Stimulated activated naive CD8-positive, alpha-beta T cell treated with anti-CD3 and anti-CD28 coated beads, Interleukin-15, Interleukin-2, amounts not matched to agents 100 U/mL and 50 U/mL, for 24 hours (primary cell): ENCODE data around the gene HEMGN.

ENCODE experiments used
- ATAC-seq: fragments of 150-1000 bp; cut with Tn5 transposase; one replicate; pipeline ENCODE4 v1.10.0; 2021
- DNase-seq: peaks from one replicate; pipeline ENCODE4 v3.0.0; 2021

The HEMGN gene

DNA sequence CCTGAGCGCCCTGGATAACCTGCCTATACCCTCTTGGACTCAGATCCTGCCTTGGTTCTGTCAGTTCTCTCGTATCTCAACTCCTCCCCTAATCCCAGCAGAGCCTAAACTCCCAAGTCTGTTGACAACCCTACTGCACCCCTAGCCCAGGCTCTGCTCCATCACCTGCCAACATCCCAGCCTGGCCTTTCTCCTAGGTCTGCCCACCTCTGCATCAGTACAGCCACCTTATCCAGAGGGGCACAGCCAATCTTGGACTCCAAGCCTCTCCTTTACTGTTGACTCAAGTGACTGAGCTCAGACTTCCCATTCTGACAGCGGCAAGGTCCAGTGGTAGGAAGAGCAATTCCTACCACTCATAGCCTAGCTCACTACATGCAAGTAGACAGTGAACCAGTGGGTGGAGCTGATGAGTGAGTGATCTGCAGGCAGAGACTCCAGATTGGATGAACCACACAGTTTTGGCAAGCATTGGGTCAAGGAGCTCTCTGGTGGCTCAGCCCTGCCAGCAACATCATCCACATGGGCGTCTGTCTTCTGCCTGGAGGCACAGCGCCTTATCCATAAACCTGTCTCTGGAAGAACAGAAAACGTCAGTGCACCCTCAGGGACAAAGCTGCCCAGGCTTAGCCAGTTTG, 42.2 kb downstream of the HEMGN start:
- ATAC-seq = peak; percentile 43
- no peak for DNase-seq

DNA sequence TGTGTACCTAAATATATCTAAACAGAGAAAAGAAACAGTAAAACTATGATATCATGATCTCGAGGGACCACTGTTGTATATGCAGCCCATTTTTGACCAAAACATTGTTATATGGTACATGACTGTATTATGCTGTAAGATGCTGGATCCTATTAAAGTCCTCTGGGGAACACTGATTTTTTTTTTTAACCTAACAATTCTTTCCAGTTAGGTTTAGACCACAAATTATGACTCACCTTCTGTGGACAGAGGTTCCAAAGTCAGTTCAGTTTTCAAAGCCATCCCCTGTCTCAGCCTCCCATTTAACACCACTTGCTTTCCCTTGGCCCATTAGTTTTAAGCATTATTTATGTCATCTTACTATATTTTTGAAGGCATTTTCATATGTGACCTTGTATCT, 42.8 kb downstream of the HEMGN start:
- ATAC-seq = no peak
- no peak for DNase-seq

DNA sequence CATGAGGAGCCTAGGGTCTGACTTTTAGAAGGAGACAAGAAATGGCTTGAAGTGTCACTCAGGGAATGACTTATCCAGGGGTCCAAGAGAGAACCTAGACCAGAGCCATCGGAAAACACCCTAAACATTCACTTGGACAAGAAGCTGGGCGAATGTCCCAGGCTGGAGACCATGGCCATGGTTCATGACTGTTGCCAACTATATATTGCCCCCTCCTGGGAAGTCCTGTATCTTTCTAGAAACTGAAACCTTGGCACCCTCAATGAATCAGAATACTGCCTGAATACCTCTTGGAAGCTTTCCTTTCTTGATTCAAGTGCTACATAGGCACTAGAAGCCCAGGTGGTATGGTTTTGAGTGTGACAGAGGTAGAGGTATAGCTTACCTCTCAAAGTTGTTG, 45.6 kb downstream of the HEMGN start:
- no peak for ATAC-seq
- no peak for DNase-seq

DNA sequence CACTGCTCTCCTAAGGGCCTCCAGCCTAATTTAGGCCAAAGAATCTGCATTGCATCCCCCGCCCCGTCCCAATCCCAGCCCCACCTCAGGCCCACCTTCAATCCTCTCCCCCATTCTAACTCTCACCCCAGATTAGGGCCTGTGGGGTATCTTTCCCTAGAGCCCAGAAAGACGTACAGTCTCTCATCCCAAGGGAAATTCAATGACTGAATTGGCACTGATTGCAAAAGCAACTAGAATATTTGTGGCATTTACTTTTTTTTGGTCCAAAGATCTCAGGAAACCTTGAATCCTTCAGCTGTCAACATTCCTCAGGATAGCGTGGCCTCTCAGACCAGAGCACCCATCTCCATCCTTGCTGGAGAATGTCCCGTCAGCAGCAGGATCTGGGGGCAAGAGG, 46.2 kb downstream of the HEMGN start:
- ATAC-seq (no peak), DNase-seq (no peak)

DNA sequence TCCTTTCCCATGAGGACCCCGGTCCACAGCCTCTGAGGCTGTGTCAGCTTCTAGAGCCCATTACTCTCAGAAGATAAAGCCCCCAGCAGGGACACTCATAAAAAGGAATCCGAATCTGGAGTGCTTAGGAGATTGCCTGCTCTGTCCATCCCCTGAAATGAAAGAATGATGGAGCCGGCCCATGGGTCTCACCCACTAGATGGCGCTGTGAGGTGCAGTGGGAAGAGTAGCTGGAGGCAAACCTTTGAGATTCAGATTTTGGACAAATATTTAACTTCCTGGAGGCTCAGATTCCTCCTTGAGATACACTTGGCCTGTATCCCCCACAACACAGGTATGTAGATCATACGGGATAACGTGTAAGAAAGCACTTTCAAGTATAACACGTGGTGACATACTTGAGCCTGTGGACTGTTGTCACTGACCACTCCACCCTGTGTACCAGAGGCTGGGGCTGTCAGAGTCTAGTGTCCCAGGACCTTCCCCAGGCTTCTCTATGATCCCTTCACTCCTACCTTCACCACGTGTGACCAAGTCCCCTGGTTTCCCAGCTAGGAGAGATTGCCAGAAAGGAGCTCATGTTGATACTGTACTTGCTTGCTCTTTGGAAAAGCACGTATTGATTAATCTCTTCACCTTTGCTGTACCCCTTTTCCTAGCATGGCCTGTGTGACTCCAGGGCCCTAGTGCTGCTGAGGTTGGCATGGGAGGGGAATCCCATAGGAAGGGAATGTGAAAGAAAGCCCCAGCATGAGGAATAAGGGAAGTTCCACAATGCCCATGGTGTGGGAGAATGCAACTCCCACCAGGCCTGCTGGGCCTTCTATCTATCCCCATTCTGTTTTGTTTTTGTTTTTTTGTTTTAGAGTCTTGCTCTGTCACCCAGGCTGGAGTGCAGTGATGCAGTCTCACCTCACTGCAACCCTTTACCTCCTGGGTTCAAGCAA, 47.8 kb downstream of the HEMGN start:
- peak; percentile 79 for DNase-seq
- ATAC-seq = peak; percentile 40

DNA sequence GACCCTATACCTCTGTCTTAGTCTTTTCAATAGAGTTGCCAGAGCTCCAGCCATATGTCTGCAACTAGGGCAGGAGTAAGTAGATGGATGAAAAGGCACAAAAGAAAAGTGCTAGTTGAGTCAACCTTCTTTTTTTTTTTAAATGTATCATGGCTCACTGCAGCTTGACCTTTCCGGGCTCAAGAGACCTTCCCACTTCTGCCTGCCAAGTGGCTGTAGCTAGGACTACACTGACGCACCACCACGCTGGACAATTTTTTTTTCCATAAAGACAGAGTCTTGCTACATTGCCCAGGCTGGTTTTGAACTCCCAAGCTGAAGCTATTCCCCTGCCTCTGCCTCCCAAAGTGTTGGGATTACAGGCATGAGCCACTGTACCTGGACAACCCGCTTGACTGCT, 57.6 kb downstream of the HEMGN start:
- DNase-seq (no peak), ATAC-seq (no peak)
